Activated naive CD4-positive, alpha-beta T cell treated with anti-CD3 and anti-CD28 coated beads, Interleukin-2, amount 50 U/mL, for 72 hours (primary cell): ENCODE data around the gene APBB2. TPM values are rescaled to one million over a fixed set of nuclear protein-coding genes. Genes with fewer than 3 reads are reported as not detected.

Experiments used
- ATAC-seq, 2 donors: fragments of 150-1000 bp; cut with Tn5 transposase; 2 replicates each; pipeline ENCODE4 v1.10.0; 2021; ENCODE audit warnings: mild to moderate bottlenecking in 2 of 2, moderate library complexity in 2 of 2
- DNase-seq, 2 donors: peaks; one replicate each; pipeline ENCODE4 v3.0.0; 2021 to 2022; ENCODE audit warnings: low spot score in 2 of 2
- H3K27ac Mint-ChIP-seq, 2 donors: one replicate each; pipeline ENCODE4 v1.8.0; 2022; ENCODE audit warnings: mild to moderate bottlenecking in 2 of 2, mixed read lengths in 2 of 2
- H3K36me3 Mint-ChIP-seq, 2 donors: one replicate each; pipeline ENCODE4 v1.8.0; 2022; ENCODE audit warnings: mixed read lengths in 2 of 2
- H3K9me3 Mint-ChIP-seq, 2 donors: one replicate each; pipeline ENCODE4 v1.8.0; 2022; ENCODE audit warnings: mixed read lengths in 2 of 2
- total RNA-seq, 2 donors: library from RNA; stranded (reverse); gene quantifications; one replicate each; pipeline ENCODE4 v1.2.3, GENCODE V29; 2022

The APBB2 gene
- total RNA-seq, 2 donors from 2014 or later, result 1.6 to 6.1 TPM

DNA sequence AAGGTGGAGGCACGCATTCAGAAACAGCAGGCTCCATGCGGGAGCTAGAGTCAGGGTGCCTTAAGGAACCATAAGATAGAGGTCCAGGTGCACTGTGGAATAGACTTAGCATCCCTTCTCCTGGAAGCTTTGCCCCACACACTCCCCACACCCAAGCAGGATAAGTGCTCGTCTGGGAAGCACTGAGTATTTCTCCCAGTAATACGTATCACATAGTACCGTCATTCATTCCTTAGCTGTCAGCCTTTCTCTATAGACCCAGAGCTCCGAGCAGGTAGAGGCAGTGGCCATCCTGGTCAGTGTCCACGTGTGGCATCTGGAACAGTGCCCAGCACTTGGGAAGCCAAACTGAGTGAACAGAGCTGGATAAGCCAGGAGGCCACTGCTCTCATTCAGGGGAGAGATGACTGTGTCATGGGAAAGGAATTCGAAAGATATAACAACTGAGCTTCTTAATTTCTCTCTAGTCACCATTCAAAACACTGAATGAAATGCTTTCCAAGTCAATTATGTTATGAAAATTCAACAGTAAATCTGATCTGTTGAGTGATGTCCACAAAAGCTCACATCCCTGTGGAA lies 9.9 kb downstream of the APBB2 start:
- ATAC-seq, result no peak
- no peak overlapping the region for H3K27ac Mint-ChIP-seq
- no peaks in the 10 kb centered on the region for H3K36me3 Mint-ChIP-seq
- no peaks in the 10 kb centered on the region for H3K9me3 Mint-ChIP-seq
- no peak for DNase-seq

DNA sequence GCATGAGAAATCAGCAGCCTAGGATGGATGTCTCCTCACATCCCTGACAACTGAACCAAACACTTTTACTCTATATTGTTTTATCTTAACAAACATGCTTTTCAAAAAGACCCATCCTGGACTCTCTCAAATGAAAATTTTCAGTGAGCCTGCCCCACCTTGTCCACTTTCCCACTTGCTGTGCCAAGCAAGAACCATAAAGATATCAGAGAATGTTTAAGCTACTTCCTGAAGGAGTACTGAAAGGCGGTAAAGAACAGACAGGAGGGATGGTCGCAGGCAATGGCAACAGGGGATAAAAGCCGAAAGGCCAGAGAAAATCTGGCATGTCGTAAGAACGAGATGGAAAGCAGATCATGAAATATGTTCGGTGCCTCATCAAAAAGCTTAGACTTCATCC lies 10.5 kb downstream of the APBB2 start:
- Mint-ChIP-seq H3K9me3 (no peaks in the 10 kb centered on the region), H3K27ac (no peak overlapping the region), H3K36me3 (no peaks in the 10 kb centered on the region)
- DNase-seq, result no peak
- ATAC-seq, result no peak

DNA sequence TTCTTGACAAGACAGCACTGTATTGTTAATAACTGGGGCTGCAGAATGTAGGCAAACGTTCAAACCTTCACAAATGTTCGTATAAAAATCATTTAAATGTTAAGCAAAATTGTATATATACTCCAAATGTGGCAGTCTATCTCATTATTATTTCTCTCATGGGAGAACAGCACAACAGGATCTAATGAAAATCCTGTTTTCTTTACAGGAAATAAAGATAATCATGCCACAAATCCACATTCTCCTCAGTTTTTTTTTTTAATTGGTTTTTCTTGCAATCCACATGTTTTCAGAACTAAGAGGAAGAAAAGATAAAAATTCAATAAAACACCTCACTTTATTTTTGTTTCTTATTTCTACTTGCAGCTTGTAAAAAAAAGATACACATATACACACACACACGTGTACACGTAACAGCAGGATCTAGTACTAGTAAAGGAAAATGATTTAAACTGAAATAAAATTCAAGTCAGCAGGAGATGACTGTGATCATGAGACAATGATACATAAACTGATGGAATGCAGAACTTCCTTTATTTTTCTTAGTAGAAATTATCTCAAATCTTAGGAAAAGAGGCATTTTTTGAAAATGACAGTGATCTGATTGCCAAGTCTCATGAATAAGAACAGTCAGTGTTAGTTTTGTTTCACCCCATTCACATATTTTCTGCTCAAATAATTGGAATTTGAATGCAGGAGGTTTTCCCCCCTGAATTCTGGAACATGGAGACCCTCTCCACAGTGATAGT lies 11.3 kb downstream of the APBB2 start:
- ATAC-seq, result no peak
- no peak overlapping the region for H3K27ac Mint-ChIP-seq
- no peaks in the 10 kb centered on the region for H3K36me3 Mint-ChIP-seq
- no peak for DNase-seq
- no peaks in the 10 kb centered on the region for H3K9me3 Mint-ChIP-seq

DNA sequence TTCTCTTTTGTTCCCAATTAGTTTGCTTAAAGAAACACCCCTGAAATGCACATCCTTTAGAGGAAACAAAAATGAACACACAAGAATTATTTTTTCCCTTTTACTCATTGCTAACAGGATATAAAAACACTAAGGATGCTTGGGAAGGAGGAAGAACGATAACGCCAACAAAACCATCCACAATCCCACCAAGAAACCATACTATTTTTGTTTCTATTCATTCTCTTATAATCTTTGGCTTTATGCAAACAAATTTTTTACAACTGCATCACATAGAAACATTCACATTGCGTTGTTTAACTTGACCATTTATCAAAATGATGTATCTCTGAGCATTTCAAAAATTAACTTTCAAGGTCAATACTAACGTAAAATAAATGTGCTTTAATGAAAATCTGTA lies 12.0 kb downstream of the APBB2 start:
- H3K9me3 Mint-ChIP-seq, result no peaks in the 10 kb centered on the region
- H3K36me3 Mint-ChIP-seq, result no peaks in the 10 kb centered on the region
- no peak overlapping the region for H3K27ac Mint-ChIP-seq
- no peak for ATAC-seq
- no peak for DNase-seq

DNA sequence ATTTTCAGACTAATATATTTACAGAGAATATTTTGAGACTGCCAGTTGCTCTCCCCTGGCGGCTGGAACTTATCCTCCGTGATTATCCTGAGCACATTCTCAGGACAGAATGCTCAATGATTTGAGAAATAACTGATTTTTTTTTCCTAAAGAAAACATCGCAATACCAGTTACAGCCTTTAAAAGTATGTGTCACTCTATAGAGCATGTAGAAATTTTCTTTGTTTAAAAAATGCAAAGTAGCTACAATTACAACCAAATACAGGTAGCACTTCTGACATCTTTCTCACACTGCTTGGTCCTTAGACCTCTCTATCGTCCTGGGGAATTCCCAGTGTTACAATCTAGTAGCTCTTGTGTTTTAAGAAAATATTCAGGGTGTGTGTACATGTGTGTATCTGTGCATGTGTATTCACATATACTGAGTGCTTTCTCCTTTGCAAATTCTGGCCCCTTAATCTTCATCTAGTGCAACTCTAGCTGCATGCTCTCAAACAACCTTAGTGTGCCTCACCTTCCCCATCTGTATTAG lies 13.8 kb downstream of the APBB2 start:
- ATAC-seq, result no peak
- H3K27ac Mint-ChIP-seq, result no peak overlapping the region
- DNase-seq, result no peak
- no peaks in the 10 kb centered on the region for H3K36me3 Mint-ChIP-seq
- no peaks in the 10 kb centered on the region for H3K9me3 Mint-ChIP-seq

DNA sequence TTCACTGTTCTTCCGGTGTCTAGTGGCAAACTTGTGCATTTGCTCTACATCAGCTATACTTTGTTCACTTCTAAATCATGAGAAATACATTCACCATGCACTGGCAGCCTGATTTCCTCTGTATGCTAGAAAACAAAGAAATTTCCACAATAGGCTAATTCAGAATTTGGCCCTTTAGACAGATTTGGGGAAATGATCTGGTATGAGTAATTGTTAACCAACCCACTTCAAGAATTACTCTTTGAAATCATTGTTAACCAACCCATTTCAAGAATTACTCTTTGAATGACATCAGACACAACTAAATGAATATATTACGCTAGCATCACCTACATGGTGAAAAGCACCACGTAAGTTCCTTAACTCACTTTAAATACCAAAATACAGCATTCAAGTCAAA lies 14.6 kb downstream of the APBB2 start:
- DNase-seq (no peak), ATAC-seq (peak in 1 of 2 donors; percentile 84)
- peaks cover 0 to 4% of the 10 kb centered on the region in 2 donors for H3K36me3 Mint-ChIP-seq
- H3K27ac Mint-ChIP-seq, result no peak overlapping the region
- H3K9me3 Mint-ChIP-seq, result peaks cover 0 to 6% of the 10 kb centered on the region in 2 donors

DNA sequence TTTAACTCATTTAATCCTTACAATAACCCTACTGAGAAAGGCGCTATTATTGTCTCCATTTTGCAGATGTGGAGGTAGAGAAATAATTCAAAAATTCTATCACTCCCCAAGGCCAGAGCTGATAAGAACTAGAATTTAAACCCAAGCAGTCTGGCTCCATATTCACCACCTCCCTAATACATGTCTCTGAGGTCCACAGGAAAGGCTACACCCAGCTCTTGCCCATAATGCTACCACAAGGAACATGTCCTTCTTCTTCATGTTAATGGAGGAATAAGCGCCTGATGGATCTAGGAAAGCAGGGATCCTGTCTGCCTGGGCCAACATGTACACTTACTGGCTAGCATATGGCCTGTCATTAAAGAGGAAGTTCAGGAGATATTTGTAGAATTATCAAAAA lies 16.3 kb downstream of the APBB2 start:
- ATAC-seq, result no peak
- H3K36me3 Mint-ChIP-seq, result peaks cover 0 to 4% of the 10 kb centered on the region in 2 donors
- no peak overlapping the region for H3K27ac Mint-ChIP-seq
- no peak for DNase-seq
- peaks cover 0 to 6% of the 10 kb centered on the region in 2 donors for H3K9me3 Mint-ChIP-seq

DNA sequence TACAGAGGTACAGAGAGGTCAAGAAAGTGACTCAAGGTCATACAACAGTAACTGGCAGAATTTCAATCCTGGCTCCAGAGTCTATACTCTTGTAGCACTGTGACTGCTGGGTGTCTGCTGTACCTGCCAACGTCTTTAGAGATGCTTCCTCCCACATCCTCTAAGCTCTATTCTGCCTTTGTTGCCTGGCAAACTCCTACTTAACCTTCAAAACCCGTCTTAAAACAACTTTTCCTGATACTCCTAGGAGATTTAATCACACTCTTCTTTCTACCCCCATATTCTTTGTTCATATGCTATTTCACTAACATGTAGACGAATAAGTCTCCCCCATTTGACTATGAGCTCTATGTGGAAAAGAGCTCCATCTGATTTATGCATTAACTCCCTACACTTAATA lies 16.8 kb downstream of the APBB2 start:
- ATAC-seq, result no peak
- no peak for DNase-seq

DNA sequence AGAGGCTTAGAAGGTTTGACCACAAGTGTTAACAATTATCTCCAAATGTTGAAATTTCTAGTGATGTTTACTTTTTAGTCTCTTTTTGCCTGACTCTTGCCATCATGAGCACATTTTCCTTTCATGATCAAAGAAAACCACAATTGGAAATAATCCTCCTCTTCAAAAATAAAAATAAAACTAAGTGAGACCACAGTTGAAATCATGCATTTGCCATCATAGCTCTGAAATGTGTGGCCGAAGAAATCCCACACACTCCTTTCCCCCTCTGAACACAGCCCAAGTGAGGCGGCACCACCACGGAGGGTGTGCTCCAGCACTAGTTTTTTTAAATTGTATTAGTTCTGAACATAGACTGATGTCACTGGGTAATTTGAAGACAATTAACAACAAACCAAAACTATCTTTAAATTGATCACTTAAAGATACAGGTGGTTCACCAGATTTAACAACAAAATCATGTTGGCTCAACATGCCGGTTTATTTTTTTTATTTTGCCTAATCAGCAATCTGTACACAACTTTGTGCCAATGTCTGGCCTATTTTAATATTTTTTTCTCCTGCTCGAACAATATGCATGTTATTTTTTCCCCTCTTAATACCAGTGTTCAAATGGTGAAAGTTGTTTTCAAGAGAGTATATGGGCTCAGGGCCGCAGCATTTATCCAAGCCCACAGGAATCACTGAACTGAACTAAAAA lies 17.6 kb downstream of the APBB2 start:
- Mint-ChIP-seq H3K36me3 (peaks cover 0 to 4% of the 10 kb centered on the region in 2 donors), H3K9me3 (peaks cover 0 to 6% of the 10 kb centered on the region in 2 donors), H3K27ac (no peak overlapping the region)
- ATAC-seq (no peak), DNase-seq (no peak)

More for the DNA sequence above, 16.8 kb downstream of the APBB2 start:
- H3K9me3 Mint-ChIP-seq, result peaks cover 0 to 6% of the 10 kb centered on the region in 2 donors
- H3K27ac Mint-ChIP-seq, result no peak overlapping the region
- H3K36me3 Mint-ChIP-seq, result peaks cover 0 to 4% of the 10 kb centered on the region in 2 donors

DNA sequence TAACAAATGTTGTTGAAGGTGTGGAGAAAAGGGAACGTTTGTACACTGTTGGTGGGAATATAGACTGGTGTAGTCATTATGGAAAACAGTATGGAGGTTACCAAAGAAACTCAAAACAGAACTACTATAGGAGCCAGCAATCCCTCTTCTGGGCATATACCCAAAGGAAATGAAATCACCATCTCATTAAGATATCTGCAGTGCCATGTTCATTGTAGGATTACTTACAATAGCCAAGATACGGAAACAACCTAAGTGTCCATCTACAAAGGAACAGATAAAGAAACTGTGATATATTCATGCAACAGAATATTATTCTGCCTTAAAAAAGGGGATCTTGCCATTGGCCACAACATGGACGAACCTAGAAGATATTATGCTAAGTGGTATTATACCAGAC lies 22.2 kb downstream of the APBB2 start:
- Mint-ChIP-seq H3K27ac (no peak overlapping the region), H3K36me3 (peaks cover 0 to 4% of the 10 kb centered on the region in 2 donors), H3K9me3 (peaks cover 0 to 6% of the 10 kb centered on the region in 2 donors)
- no peak for ATAC-seq
- DNase-seq, result no peak

DNA sequence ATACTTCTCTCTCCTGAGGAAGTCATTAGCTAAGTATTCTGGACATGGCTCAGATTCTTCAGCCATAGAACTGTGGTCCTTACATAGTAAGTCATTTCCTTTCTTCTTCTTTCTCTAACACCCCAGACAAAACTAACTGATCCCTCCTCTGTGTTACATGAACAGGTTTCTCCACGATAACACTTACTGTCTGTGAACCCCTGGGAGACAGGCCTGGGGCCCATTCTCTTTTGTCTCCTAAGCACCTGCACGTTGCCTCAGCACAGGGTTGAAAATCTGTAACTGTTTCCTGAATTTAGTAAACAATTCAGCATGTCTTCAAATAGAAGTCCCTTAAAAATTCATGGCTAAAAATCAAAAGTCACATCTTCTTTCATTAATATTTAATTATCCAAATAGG lies 24.7 kb downstream of the APBB2 start:
- Mint-ChIP-seq H3K36me3 (no peaks in the 10 kb centered on the region), H3K9me3 (no peaks in the 10 kb centered on the region), H3K27ac (no peak overlapping the region)
- ATAC-seq, result peak in 1 of 2 donors; percentile 11
- DNase-seq, result no peak

DNA sequence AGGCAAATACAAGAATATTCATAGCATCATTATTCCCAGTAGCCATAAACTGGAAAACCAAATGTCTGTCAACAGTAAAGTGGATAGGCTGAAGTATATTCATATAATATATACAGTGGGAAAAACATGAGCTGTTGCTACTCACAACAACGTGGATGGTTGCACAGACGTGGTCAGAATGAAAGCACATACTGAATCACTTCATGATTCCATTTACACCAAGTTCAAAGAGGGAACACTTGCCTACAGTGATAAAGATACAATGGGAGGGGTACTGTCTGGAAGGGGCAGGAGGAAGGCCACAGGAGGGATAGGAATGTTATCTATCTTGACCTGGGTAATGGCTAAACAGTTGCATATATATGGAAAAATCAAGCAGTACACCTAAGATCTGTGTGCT lies 25.3 kb downstream of the APBB2 start:
- Mint-ChIP-seq H3K27ac (no peak overlapping the region), H3K36me3 (no peaks in the 10 kb centered on the region), H3K9me3 (no peaks in the 10 kb centered on the region)
- DNase-seq, result no peak
- ATAC-seq, result peak in 1 of 2 donors; percentile 86

DNA sequence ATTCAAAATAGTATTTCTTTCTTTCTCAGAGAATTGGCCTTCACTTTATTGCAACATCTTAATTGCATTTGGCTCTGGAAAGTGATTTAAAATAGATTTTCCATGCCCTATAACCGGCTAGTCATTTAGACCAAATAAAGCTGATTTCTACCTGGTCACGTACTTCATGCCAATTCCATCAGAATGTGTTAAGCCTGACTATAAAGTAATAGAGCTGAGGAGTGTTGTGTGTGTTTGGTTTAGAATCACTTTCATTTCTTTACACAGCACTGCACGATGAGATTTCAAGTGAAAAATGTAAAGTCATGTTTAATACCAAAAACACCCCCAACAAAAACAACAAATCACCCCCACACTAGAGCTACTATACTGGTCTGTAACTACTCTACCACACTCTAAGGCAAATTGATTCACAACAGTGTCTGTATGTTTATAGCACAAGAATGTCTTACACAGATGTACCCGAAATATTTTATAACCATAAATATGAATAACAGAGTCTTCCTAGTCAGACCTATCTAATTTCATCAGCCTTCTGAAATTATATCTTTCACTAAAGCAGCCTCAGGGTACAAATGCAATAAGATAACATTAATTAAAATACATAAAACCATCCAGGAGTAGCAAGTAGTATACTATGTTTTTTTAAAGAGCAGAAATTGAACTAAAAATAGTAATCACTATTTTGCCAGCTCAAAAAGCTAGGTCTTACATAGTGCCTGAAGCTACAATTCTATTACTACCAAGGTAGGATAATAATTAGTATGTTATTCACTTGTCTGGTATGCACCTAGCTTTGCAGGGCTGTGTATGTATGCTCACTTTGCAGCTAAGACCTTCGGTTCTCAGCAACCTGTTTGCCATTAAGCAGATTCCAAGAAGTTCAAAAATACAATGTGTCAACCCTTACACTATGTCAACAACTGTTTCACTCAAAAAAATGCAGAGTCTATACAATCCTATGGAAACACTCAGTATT lies 28.4 kb downstream of the APBB2 start:
- DNase-seq, result no peak
- no peak for ATAC-seq
- Mint-ChIP-seq H3K36me3 (no peaks in the 10 kb centered on the region), H3K9me3 (peaks cover 5 to 14% of the 10 kb centered on the region in 2 donors), H3K27ac (no peak overlapping the region)

DNA sequence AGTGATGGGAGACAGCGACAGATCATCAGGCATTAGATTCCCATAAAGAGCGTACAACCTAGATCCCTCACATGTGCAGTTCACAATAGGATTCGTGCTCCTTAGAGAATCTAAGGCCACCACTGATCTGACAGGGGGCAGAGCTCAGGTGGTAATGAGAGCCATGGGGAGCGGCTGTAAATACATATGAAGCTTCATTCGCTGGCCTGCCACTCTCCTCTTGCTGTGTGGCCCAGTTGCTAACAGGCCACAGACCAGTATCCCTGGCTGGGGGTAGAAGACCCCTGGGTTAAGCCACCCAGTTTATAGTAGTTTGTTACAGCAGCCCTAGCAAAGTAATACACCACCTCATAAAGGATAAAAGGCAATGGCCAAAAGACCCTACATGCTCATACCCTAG lies 30.3 kb downstream of the APBB2 start:
- no peak for DNase-seq
- Mint-ChIP-seq H3K36me3 (no peaks in the 10 kb centered on the region), H3K9me3 (peaks cover 5 to 14% of the 10 kb centered on the region in 2 donors), H3K27ac (no peak overlapping the region)
- ATAC-seq, result no peak

DNA sequence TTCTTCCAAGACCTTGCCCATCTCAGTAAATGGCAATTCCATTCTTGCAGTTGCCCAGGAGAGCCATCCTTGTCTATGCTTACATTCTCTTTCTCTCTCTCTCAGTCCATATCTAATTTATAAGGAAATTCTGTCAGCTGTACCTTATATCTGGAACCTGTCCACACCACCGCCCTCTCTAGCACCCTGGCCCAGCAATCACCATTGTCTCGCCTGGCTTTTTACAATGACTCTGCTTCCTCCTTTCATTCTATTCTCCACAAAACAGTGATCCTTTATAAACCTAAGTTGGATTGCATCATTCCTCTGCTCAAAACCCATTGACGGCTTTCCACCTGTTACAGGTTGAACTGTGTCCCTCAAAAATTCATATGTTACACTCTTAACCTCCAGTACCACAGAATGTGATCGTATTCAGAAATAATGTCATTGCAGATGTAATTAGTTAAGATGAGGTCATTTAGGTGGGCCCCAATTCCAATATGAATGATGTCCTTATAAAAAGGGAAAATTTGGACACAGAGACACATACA lies 31.3 kb downstream of the APBB2 start:
- no peak for DNase-seq
- no peak for ATAC-seq
- H3K27ac Mint-ChIP-seq, result no peak overlapping the region
- no peaks in the 10 kb centered on the region for H3K36me3 Mint-ChIP-seq
- peaks cover 5 to 14% of the 10 kb centered on the region in 2 donors for H3K9me3 Mint-ChIP-seq

DNA sequence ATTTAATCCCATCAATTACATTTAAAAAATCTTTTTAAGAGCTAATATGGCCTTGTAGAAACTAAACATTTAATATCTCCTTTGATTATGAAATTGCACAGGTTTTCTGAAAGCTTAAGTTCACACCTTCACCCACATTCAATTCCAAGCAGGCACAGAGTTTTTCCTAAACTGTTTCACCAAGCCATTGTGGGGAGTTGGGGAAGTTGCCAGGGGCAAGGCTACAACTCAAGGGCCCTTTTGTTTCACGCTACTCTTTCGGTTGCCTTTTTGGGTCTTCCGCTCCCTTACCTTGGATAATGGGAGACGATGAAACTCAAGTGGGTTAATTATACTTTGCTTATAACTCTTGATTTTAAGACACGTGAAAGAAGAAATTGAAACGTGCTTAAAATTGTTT lies 33.3 kb downstream of the APBB2 start:
- H3K27ac Mint-ChIP-seq, result no peak overlapping the region
- no peaks in the 10 kb centered on the region for H3K36me3 Mint-ChIP-seq

More for the DNA sequence above, 33.3 kb downstream of the APBB2 start:
- H3K9me3 Mint-ChIP-seq, result peaks cover 5 to 14% of the 10 kb centered on the region in 2 donors
- DNase-seq, result no peak
- no peak for ATAC-seq
